Endothelial cell of umbilical vein (primary cell): ENCODE measurements around the gene ZNF22. TPM values are rescaled to one million over a fixed set of nuclear protein-coding genes. Genes with fewer than 3 reads are reported as not detected.

ENCODE experiments used
- BruUV-seq: library from RNA; stranded (reverse); fragments of 400-500 nt; replicated peaks from 2 replicates; lab custom pipeline; 2021; lab: Mats Ljungman, UMichigan
- CTCF ChIA-PET: fragments of 300-600, 350-600 bp; sonication (Branson Sonifier 250); formaldehyde crosslinking; loops from one replicate; lab custom pipeline; 2021; ENCODE audit warnings: antibody characterized with exemption, inconsistent platforms; lab: Charles Lee
- POLR2A ChIA-PET: fragments of 300-600, 350-600 bp; sonication (Branson Sonifier 250); formaldehyde crosslinking; loops from one replicate; lab custom pipeline; 2021; ENCODE audit warnings: antibody characterized with exemption, inconsistent platforms; lab: Charles Lee
- DNase-seq: peaks from one replicate; pipeline ENCODE4 v3.0.0-alpha.2; 2011; ENCODE audit warnings: low read depth, low spot score
- FAIRE-seq: peaks from 2 replicates; lab custom pipeline; 2011; peaks lifted over from hg19 to GRCh38; lab: Jason Lieb, UNC
- H2AFZ ChIP-seq: 2 replicates; pipeline ENCODE4 v1.6.0; 2012; ENCODE audit warnings: low read depth, low read length, control low read depth, inconsistent platforms
- H3K27ac ChIP-seq: 2 replicates; pipeline ENCODE4 v1.5.1; 2011; ENCODE audit warnings: low read depth, mild to moderate bottlenecking, control low read depth, low read length, moderate library complexity; ENCODE audit not compliant: insufficient read depth
- H3K27me3 ChIP-seq, 2 experiments: 2 replicates each; pipeline versions ENCODE4 v1.6.0 to v1.6.1; 2011; ENCODE audit warnings: low read length in 2 of 2, mixed read lengths in 1 of 2; ENCODE audit not compliant: control insufficient read depth in 2 of 2, insufficient read depth in 2 of 2
- H3K36me3 ChIP-seq, 2 experiments: 2 replicates in 1 of 2; 3 replicates in 1 of 2; pipeline ENCODE4 v1.5.1; 2011; ENCODE audit warnings: low read length in 2 of 2, mild to moderate bottlenecking in 1 of 2, moderate library complexity in 1 of 2; ENCODE audit not compliant: control insufficient read depth in 2 of 2, insufficient read depth in 2 of 2; ENCODE audit errors: extremely low read depth in 1 of 2
- H3K4me1 ChIP-seq: 3 replicates; pipeline ENCODE4 v1.5.1; 2011; ENCODE audit warnings: mild to moderate bottlenecking, low read length; ENCODE audit not compliant: control insufficient read depth, insufficient read depth; ENCODE audit errors: extremely low read depth
- H3K4me2 ChIP-seq: 2 replicates; pipeline ENCODE4 v1.6.1; 2011; ENCODE audit warnings: low read length, control low read depth, mixed read lengths; ENCODE audit not compliant: insufficient read depth
- H3K4me3 ChIP-seq, 3 experiments: fragments of 200-600 bp in 1 of 3; sonication (generic), shearing (Covaris generic) in 1 of 3; replicated peaks in 1 of 3; 2 replicates each; pipeline ENCODE4 v1.5.1; 2011 to 2016; ENCODE audit warnings: control low read depth in 3 of 3, low read length in 3 of 3, mild to moderate bottlenecking in 2 of 3, inconsistent platforms in 1 of 3, low read depth in 1 of 3, moderate library complexity in 1 of 3; ENCODE audit not compliant: insufficient read depth in 1 of 3
- H3K79me2 ChIP-seq: 2 replicates; pipeline ENCODE4 v1.6.0; 2012; ENCODE audit warnings: low read length, inconsistent platforms; ENCODE audit not compliant: control insufficient read depth, insufficient read depth
- H3K9ac ChIP-seq: replicated peaks from 2 replicates; pipeline ENCODE3; 2011; ENCODE audit warnings: low read length, control low read depth; ENCODE audit not compliant: insufficient read depth; ENCODE audit errors: extremely low read depth
- H3K9me1 ChIP-seq: replicated peaks from 3 replicates; pipeline ENCODE4 v1.6.0; 2011; ENCODE audit warnings: mild to moderate bottlenecking, low read length; ENCODE audit not compliant: control insufficient read depth, insufficient read depth; ENCODE audit errors: extremely low read depth
- H3K9me3 ChIP-seq: replicated peaks from 2 replicates; pipeline ENCODE4 v1.5.1; 2012; ENCODE audit warnings: low read length, inconsistent platforms; ENCODE audit not compliant: control insufficient read depth, insufficient read depth
- H4K20me1 ChIP-seq: replicated peaks from 2 replicates; pipeline ENCODE3; 2011; ENCODE audit warnings: mild to moderate bottlenecking, low read length; ENCODE audit not compliant: control insufficient read depth, insufficient read depth; ENCODE audit errors: extremely low read depth
- CTCF ChIP-seq, 2 donors: IDR thresholded peaks; 1 replicate in 1 of 2; 2 replicates in 1 of 2; pipeline ENCODE4 v1.5.1; 2011; ENCODE audit warnings: low read length in 2 of 2, mild to moderate bottlenecking in 2 of 2, moderate library complexity in 2 of 2, control low read depth in 1 of 2, inconsistent platforms in 1 of 2, low read depth in 1 of 2; ENCODE audit not compliant: insufficient read depth in 1 of 2; ENCODE audit errors: extremely low read depth in 1 of 2
- EZH2 ChIP-seq: IDR thresholded peaks from 2 replicates; pipeline ENCODE4 v1.6.1; 2012; ENCODE audit warnings: borderline replicate concordance, low read depth, mild to moderate bottlenecking, moderate library complexity, low read length, inconsistent platforms; ENCODE audit not compliant: severe bottlenecking
- FOS ChIP-seq: IDR thresholded peaks from 2 replicates; pipeline ENCODE4 v1.6.1; 2011; ENCODE audit warnings: mild to moderate bottlenecking, low read length, moderate library complexity, borderline replicate concordance; ENCODE audit not compliant: insufficient read depth
- GATA2 ChIP-seq: IDR thresholded peaks from 2 replicates; pipeline ENCODE4 v1.7.0; 2011; ENCODE audit warnings: low read depth, mild to moderate bottlenecking, moderate library complexity, mixed read lengths, low read length; ENCODE audit not compliant: insufficient read length, insufficient read depth
- JUN ChIP-seq: IDR thresholded peaks from 2 replicates; pipeline ENCODE4 v1.6.1; 2011; ENCODE audit warnings: borderline replicate concordance, low read depth; ENCODE audit not compliant: insufficient read length, insufficient read depth
- MAX ChIP-seq: IDR thresholded peaks from 2 replicates; pipeline ENCODE4 v1.6.1; 2011; ENCODE audit not compliant: insufficient read depth, insufficient read length
- MYC ChIP-seq: IDR thresholded peaks from one replicate; pipeline ENCODE4 v1.6.1; 2011; ENCODE audit warnings: mild to moderate bottlenecking, low read depth, low read length
- POLR2A ChIP-seq: IDR thresholded peaks from 2 replicates; pipeline ENCODE4 v1.6.1; 2012; ENCODE audit warnings: low read depth, mild to moderate bottlenecking, control low read depth, low read length
- POLR2AphosphoS5 ChIP-seq: IDR thresholded peaks from 2 replicates; pipeline ENCODE4 v1.6.1; 2012; ENCODE audit warnings: low read depth, mild to moderate bottlenecking, control low read depth, low read length, moderate library complexity; ENCODE audit not compliant: insufficient read depth
- dilution Hi-C: fragments of 300-500 bp; cut with MboI; formaldehyde crosslinking; loops from one replicate; pipeline ENCODE4 v1.15.0; 2019; ENCODE audit warnings: low sequenced_read_pairs; ENCODE audit not compliant: extremely low pct_ligation_motif_present
- intact Hi-C: fragments of 100-400 bp; cut with micrococcal nuclease; formaldehyde crosslinking; loops from one replicate; pipeline ENCODE4 v1.10.0; 2022
- polyA plus RNA-seq, 4 experiments: library from polyadenylated mRNA; depleted of rRNA in 3 of 4; stranded (reverse) in 3 of 4; unstranded in 1 of 4; fragments of >200 nt; gene quantifications; 2 replicates each; pipeline versions ENCODE4 v1.2.1 to v1.2.3, GENCODE V29; 2011 to 2012; ENCODE audit warnings: missing spikeins in 1 of 4
- total RNA-seq: library from RNA; stranded (reverse); gene quantifications from 2 replicates; pipeline ENCODE4 v1.2.3, GENCODE V29; 2021

Gene ZNF22
- total and polyA plus RNA-seq, 2 donors (not counting 3 experiments of a cell fraction or from before 2014, with no cell fraction given): 21.0 to 48.7 TPM

GRCh38 chr10:44961931-44962750 lies 38.6 kb upstream of the ZNF22 start:
- H3K79me2 ChIP-seq: no peaks in the 10 kb centered on the region
- no peak for DNase-seq
- H3K4me3 ChIP-seq: no peak overlapping the region
- H3K27ac ChIP-seq: no peak overlapping the region
- FAIRE-seq: no peak
- H4K20me1 ChIP-seq: no peaks in the 10 kb centered on the region
- no peak overlapping the region for H2AFZ ChIP-seq
- CTCF ChIA-PET: interaction anchor here (1.3 to 3.5 kb wide), 6 partner anchors 9 to 29 kb away, joined by 5 to 12 read pairs (median 8); no protein-coding TSS in a partner anchor
- no peaks in the 10 kb centered on the region for H3K27me3 ChIP-seq
- dilution Hi-C loops (no loop called here), intact Hi-C loops (no loop called here)
- no peaks in the 10 kb centered on the region for H3K9me3 ChIP-seq
- no peak overlapping the region for H3K4me2 ChIP-seq
- H3K9me1 ChIP-seq: no peaks in the 10 kb centered on the region
- no peak for TF ChIP-seq GATA2
- no peak for TF ChIP-seq MAX
- TF ChIP-seq POLR2A: no peak
- TF ChIP-seq EZH2: no peak
- TF ChIP-seq JUN: no peak
- TF ChIP-seq MYC: no peak
- no peak for TF ChIP-seq POLR2AphosphoS5
- TF ChIP-seq FOS: no peak
- TF ChIP-seq CTCF (IDR thresholded peaks at IDR 0.05; ENCODE audit: extremely low read depth in 1 of 2, insufficient read depth in 1 of 2, low read depth in 1 of 2, low read length in 2 of 2): no peak
- POLR2A ChIA-PET: no interaction called here
- no peak overlapping the region for H3K9ac ChIP-seq
- peaks cover 11% of the 10 kb centered on the region for H3K4me1 ChIP-seq
- no TSS peak for BruUV-seq
- no peaks in the 10 kb centered on the region for H3K36me3 ChIP-seq
